Neural cell (in vitro differentiated cells): ENCODE measurements around the gene ZCCHC14. TPM values are rescaled to one million over a fixed set of nuclear protein-coding genes. Genes with fewer than 3 reads are reported as not detected.

Experiments
- H2AFZ ChIP-seq: fragments of 200-600, 300-800 bp; sonication (generic), shearing (Covaris generic); 2 replicates; pipeline ENCODE4 v1.6.0; 2014; ENCODE audit warnings: low read depth, mild to moderate bottlenecking, antibody characterized with exemption, low read length, moderate library complexity
- H3F3A ChIP-seq: fragments of 200-600 bp; shearing (Covaris generic); 2 replicates; pipeline ENCODE4 v1.6.1; 2016; ENCODE audit warnings: mild to moderate bottlenecking, moderate library complexity, mixed read lengths, antibody characterized with exemption, low read length; ENCODE audit not compliant: insufficient read depth, poor library complexity, severe bottlenecking
- H3K27ac ChIP-seq: fragments of 200-600, 300-800 bp; sonication (generic), shearing (Covaris generic); 2 replicates; pipeline ENCODE4 v1.5.1; 2014; ENCODE audit warnings: mild to moderate bottlenecking, low read length, moderate library complexity
- H3K27me3 ChIP-seq: fragments of 300-800, 200-600 bp; sonication (generic), shearing (Covaris generic); 2 replicates; pipeline ENCODE4 v1.6.0; 2014; ENCODE audit warnings: mild to moderate bottlenecking, low read depth, low read length, moderate library complexity; ENCODE audit not compliant: insufficient read depth
- H3K36me3 ChIP-seq: fragments of 300-800, 200-600 bp; sonication (generic), shearing (Covaris generic); 2 replicates; pipeline ENCODE4 v1.5.1; 2014; ENCODE audit warnings: mild to moderate bottlenecking, antibody characterized with exemption, low read length, moderate library complexity; ENCODE audit not compliant: insufficient read depth
- H3K4me2 ChIP-seq: fragments of 300-800, 200-600 bp; sonication (generic), shearing (Covaris generic); 2 replicates; pipeline ENCODE4 v1.6.0; 2014; ENCODE audit warnings: mild to moderate bottlenecking, low read length
- H3K4me3 ChIP-seq: fragments of 300-800, 200-600 bp; sonication (generic), shearing (Covaris generic); 2 replicates; pipeline ENCODE4 v1.5.1; 2014; ENCODE audit warnings: mild to moderate bottlenecking, low read length, moderate library complexity
- H3K79me2 ChIP-seq: fragments of 200-600 bp; shearing (Covaris generic); replicated peaks from 2 replicates; pipeline ENCODE4 v1.6.0; 2014; ENCODE audit warnings: mild to moderate bottlenecking, low read length, moderate library complexity; ENCODE audit not compliant: insufficient read depth
- H3K9ac ChIP-seq: fragments of 300-800, 200-600 bp; sonication (generic), shearing (Covaris generic); 2 replicates; pipeline ENCODE4 v1.6.1; 2016; ENCODE audit warnings: mild to moderate bottlenecking, low read length, mixed read lengths
- H3K9me2 ChIP-seq: fragments of 200-600 bp; shearing (Covaris generic); 2 replicates; pipeline ENCODE4 v1.6.1; 2016; ENCODE audit warnings: mild to moderate bottlenecking, low read length, mixed read lengths; ENCODE audit not compliant: insufficient read depth
- H3K9me3 ChIP-seq: fragments of 200-600, 300-800 bp; sonication (generic), shearing (Covaris generic); 2 replicates; pipeline ENCODE4 v1.6.1; 2016; ENCODE audit warnings: mild to moderate bottlenecking, mixed run types, low read length, moderate library complexity, mixed read lengths
- H4K20me1 ChIP-seq: fragments of 200-600 bp; shearing (Covaris generic); 2 replicates; pipeline ENCODE4 v1.6.1; 2016; ENCODE audit warnings: mild to moderate bottlenecking, mixed run types; ENCODE audit not compliant: insufficient read depth
- EP300 ChIP-seq: fragments of 450-650 bp; conservative IDR thresholded peaks from 2 replicates; pipeline ENCODE4 v1.6.1; 2014; ENCODE audit warnings: antibody characterized with exemption, mild to moderate bottlenecking, moderate library complexity; ENCODE audit not compliant: poor library complexity, severe bottlenecking
- EZH2 ChIP-seq: fragments of 200-600, 300-800 bp; shearing (Covaris generic), sonication (generic); IDR thresholded peaks from 2 replicates; pipeline ENCODE4 v1.6.1; 2014; ENCODE audit warnings: antibody characterized with exemption, low read length, borderline replicate concordance, mild to moderate bottlenecking; ENCODE audit not compliant: insufficient read depth, poor library complexity, severe bottlenecking
- MXI1 ChIP-seq: fragments of 450-650 bp; conservative IDR thresholded peaks from 2 replicates; pipeline ENCODE4 v1.6.1; 2014; ENCODE audit warnings: antibody characterized with exemption, mild to moderate bottlenecking; ENCODE audit not compliant: poor library complexity, severe bottlenecking
- POLR2AphosphoS5 ChIP-seq: IDR thresholded peaks from 2 replicates; pipeline ENCODE4 v1.6.1; 2012
- RAD21 ChIP-seq: fragments of 450-650 bp; conservative IDR thresholded peaks from 2 replicates; pipeline ENCODE4 v1.6.1; 2014; ENCODE audit warnings: antibody characterized with exemption, mild to moderate bottlenecking, moderate library complexity
- SMC3 ChIP-seq: fragments of 450-650 bp; conservative IDR thresholded peaks from 2 replicates; pipeline ENCODE4 v1.6.1; 2014; ENCODE audit warnings: antibody characterized with exemption, mild to moderate bottlenecking, moderate library complexity; ENCODE audit not compliant: poor library complexity
- TAF1 ChIP-seq: IDR thresholded peaks from 2 replicates; pipeline ENCODE4 v1.6.1; 2012; ENCODE audit warnings: low read depth
- polyA plus RNA-seq: library from polyadenylated mRNA; depleted of rRNA; stranded (reverse); fragments of >200 nt; gene quantifications from 2 replicates; pipeline ENCODE4 v1.2.3, GENCODE V29; 2014
- TF ChIP-seq, protein P1 (sequence below): IDR thresholded peaks from 2 replicates; pipeline ENCODE4 v1.6.1; 2012; ENCODE audit warnings: borderline replicate concordance
- TF ChIP-seq, protein P2 (sequence below): fragments of 450-650 bp; IDR thresholded peaks from 2 replicates; pipeline ENCODE4 v1.5.1; 2014; ENCODE audit warnings: antibody characterized with exemption, mild to moderate bottlenecking, moderate library complexity; ENCODE audit not compliant: poor library complexity, severe bottlenecking

ZCCHC14 gene
- polyA plus RNA-seq, 1 donor from 2014 or later: 22.1 TPM

DNA sequence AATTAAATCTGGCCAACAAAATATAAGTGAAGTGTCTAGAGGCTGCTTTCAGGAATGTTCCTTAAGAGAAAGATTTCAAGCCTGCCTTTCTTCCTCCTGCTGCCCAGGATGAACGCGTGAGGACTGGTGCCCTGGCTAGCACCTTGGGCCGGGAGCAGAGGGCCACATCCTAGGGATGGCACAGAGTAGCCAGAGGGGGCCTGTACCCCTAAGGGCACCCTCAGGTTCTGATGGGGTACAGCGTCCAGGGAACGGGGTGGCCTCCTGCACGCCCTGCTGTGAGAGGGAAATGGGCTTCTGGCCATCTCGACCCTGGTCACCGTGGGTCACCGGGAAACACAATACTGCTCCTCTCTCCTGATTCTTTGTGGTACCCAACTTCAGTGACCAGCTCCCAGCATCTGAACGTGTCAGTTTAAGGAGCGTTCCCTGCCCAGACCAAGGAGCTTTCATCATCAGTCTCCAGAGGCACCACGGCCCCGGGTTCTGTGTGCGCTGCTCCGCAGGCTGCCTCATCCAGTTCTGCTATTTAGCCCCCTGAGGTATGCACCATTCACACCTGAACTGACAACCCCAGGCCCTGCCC, 60.4 kb downstream of the ZCCHC14 start:
- no peak overlapping the region for H3K4me2 ChIP-seq
- no peaks in the 10 kb centered on the region for H3K9me3 ChIP-seq
- no peak for TF ChIP-seq MXI1
- TF ChIP-seq, protein P1, sequence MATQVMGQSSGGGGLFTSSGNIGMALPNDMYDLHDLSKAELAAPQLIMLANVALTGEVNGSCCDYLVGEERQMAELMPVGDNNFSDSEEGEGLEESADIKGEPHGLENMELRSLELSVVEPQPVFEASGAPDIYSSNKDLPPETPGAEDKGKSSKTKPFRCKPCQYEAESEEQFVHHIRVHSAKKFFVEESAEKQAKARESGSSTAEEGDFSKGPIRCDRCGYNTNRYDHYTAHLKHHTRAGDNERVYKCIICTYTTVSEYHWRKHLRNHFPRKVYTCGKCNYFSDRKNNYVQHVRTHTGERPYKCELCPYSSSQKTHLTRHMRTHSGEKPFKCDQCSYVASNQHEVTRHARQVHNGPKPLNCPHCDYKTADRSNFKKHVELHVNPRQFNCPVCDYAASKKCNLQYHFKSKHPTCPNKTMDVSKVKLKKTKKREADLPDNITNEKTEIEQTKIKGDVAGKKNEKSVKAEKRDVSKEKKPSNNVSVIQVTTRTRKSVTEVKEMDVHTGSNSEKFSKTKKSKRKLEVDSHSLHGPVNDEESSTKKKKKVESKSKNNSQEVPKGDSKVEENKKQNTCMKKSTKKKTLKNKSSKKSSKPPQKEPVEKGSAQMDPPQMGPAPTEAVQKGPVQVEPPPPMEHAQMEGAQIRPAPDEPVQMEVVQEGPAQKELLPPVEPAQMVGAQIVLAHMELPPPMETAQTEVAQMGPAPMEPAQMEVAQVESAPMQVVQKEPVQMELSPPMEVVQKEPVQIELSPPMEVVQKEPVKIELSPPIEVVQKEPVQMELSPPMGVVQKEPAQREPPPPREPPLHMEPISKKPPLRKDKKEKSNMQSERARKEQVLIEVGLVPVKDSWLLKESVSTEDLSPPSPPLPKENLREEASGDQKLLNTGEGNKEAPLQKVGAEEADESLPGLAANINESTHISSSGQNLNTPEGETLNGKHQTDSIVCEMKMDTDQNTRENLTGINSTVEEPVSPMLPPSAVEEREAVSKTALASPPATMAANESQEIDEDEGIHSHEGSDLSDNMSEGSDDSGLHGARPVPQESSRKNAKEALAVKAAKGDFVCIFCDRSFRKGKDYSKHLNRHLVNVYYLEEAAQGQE: no peak
- no peak for TF ChIP-seq EP300
- TF ChIP-seq EZH2: no peak
- TF ChIP-seq SMC3: no peak
- TF ChIP-seq, protein P2, sequence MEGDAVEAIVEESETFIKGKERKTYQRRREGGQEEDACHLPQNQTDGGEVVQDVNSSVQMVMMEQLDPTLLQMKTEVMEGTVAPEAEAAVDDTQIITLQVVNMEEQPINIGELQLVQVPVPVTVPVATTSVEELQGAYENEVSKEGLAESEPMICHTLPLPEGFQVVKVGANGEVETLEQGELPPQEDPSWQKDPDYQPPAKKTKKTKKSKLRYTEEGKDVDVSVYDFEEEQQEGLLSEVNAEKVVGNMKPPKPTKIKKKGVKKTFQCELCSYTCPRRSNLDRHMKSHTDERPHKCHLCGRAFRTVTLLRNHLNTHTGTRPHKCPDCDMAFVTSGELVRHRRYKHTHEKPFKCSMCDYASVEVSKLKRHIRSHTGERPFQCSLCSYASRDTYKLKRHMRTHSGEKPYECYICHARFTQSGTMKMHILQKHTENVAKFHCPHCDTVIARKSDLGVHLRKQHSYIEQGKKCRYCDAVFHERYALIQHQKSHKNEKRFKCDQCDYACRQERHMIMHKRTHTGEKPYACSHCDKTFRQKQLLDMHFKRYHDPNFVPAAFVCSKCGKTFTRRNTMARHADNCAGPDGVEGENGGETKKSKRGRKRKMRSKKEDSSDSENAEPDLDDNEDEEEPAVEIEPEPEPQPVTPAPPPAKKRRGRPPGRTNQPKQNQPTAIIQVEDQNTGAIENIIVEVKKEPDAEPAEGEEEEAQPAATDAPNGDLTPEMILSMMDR: no peak
- TF ChIP-seq RAD21: no peak
- no peak for TF ChIP-seq POLR2AphosphoS5
- no peak for TF ChIP-seq TAF1
- H3K4me3 ChIP-seq: no peak overlapping the region
- H3F3A ChIP-seq: no peaks in the 10 kb centered on the region
- H3K79me2 ChIP-seq: no peaks in the 10 kb centered on the region
- no peak overlapping the region for H2AFZ ChIP-seq
- no peaks in the 10 kb centered on the region for H3K36me3 ChIP-seq
- no peaks in the 10 kb centered on the region for H4K20me1 ChIP-seq
- H3K27ac ChIP-seq: no peak overlapping the region
- H3K9me2 ChIP-seq: no peaks in the 10 kb centered on the region
- H3K9ac ChIP-seq: no peak overlapping the region
- H3K27me3 ChIP-seq: no peaks in the 10 kb centered on the region

DNA sequence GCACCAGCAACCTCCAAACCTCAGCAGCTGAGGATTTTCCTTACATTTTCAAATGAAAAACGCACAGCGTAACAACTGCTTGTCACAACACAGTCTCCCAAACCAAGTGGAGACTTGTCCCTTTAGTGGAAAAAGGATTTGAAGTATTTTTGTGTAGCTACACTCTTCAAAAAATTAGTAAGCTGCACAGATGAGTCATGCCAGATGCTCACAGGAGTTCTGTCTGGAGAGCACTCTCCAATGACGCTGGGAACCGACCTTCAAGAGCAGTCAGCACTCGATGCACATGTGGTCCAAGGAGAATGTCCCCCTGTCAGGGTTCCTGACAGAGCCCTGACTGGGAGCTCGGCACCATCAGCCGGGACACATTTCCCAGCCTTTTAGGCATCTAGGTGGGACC, 60.9 kb downstream of the ZCCHC14 start:
- no peak overlapping the region for H3K9ac ChIP-seq
- no peaks in the 10 kb centered on the region for H3K9me3 ChIP-seq
- H2AFZ ChIP-seq: no peak overlapping the region
- H3K36me3 ChIP-seq: no peaks in the 10 kb centered on the region
- no peaks in the 10 kb centered on the region for H3K9me2 ChIP-seq
- no peaks in the 10 kb centered on the region for H3K27me3 ChIP-seq
- no peak overlapping the region for H3K4me2 ChIP-seq
- no peaks in the 10 kb centered on the region for H3K79me2 ChIP-seq
- no peaks in the 10 kb centered on the region for H4K20me1 ChIP-seq
- no peak overlapping the region for H3K27ac ChIP-seq
- TF ChIP-seq SMC3: no peak
- TF ChIP-seq EP300: no peak
- TF ChIP-seq, protein P1: no peak
- no peak for TF ChIP-seq EZH2
- no peak for TF ChIP-seq TAF1
- no peak for TF ChIP-seq MXI1
- TF ChIP-seq RAD21: no peak
- TF ChIP-seq, protein P2: no peak
- TF ChIP-seq POLR2AphosphoS5: no peak
- H3F3A ChIP-seq: no peaks in the 10 kb centered on the region
- H3K4me3 ChIP-seq: no peak overlapping the region
